ENCODE data around the gene SUSD3. TPM values are rescaled to one million over a fixed set of nuclear protein-coding genes. Genes with fewer than 3 reads are reported as not detected.
A peak's percentile ranks its signal among the peaks of the same experiment; 100 is the strongest.

SUSD3 gene
- total RNA-seq, 1 donor from 2014 or later = 0.60 TPM

GRCh38 chr9:93091453-93092081 lies 33.1 kb downstream of the SUSD3 start:
- Histone ChIP-seq H3K27ac (replicated peaks) (no peak overlapping the region), H3K9me3 (replicated peaks) (peaks cover 12% of the 10 kb centered on the region), H3K27me3 (ENCODE audit: low read depth) (no peaks in the 10 kb centered on the region), H3K4me1 (peaks cover 34% of the 10 kb centered on the region), H3K36me3 (no peaks in the 10 kb centered on the region), H3K4me3 (no peak overlapping the region)
- DNase-seq = no peak
- TF ChIP-seq CTCF (IDR thresholded peaks at IDR 0.05; ENCODE audit: borderline replicate concordance) = no peak
- intact Hi-C loops (cut with micrococcal nuclease) = no loop called here

GRCh38 chr9:93092251-93092991 lies 33.9 kb downstream of the SUSD3 start:
- intact Hi-C loops (cut with micrococcal nuclease) = no loop called here
- no peak for TF ChIP-seq CTCF (IDR thresholded peaks at IDR 0.05; ENCODE audit: borderline replicate concordance)
- H3K4me3 ChIP-seq = no peak overlapping the region
- no peaks in the 10 kb centered on the region for H3K27me3 ChIP-seq (ENCODE audit: low read depth)
- no peaks in the 10 kb centered on the region for H3K36me3 ChIP-seq
- DNase-seq = no peak
- peak overlapping the region; percentile 97 for H3K27ac ChIP-seq (replicated peaks)
- peaks cover 43% of the 10 kb centered on the region for H3K4me1 ChIP-seq
- peaks cover 12% of the 10 kb centered on the region for H3K9me3 ChIP-seq (replicated peaks)

- no peaks in the 10 kb centered on the region for H3K27me3 ChIP-seq (ENCODE audit: low read depth)
- intact Hi-C loops (cut with micrococcal nuclease) = no loop called here
- H3K4me1 ChIP-seq = peaks cover 52% of the 10 kb centered on the region
- H3K27ac ChIP-seq (replicated peaks) = peak overlapping the region; percentile 97
- no peak for DNase-seq
- TF ChIP-seq CTCF (IDR thresholded peaks at IDR 0.05; ENCODE audit: borderline replicate concordance) = no peak
- no peaks in the 10 kb centered on the region for H3K36me3 ChIP-seq
- no peak overlapping the region for H3K4me3 ChIP-seq
- H3K9me3 ChIP-seq (replicated peaks) = peaks cover 12% of the 10 kb centered on the region
Measured at GRCh38 chr9:93093127-93093876, 34.8 kb downstream of the SUSD3 start.

- DNase-seq = no peak
- Histone ChIP-seq H3K4me3 (no peak overlapping the region), H3K27me3 (ENCODE audit: low read depth) (no peaks in the 10 kb centered on the region), H3K36me3 (no peaks in the 10 kb centered on the region), H3K9me3 (replicated peaks) (peaks cover 12% of the 10 kb centered on the region), H3K27ac (replicated peaks) (peak overlapping the region; percentile 97), H3K4me1 (peaks cover 59% of the 10 kb centered on the region)
- no peak for TF ChIP-seq CTCF (IDR thresholded peaks at IDR 0.05; ENCODE audit: borderline replicate concordance)
- intact Hi-C loops (cut with micrococcal nuclease) = no loop called here
Measured at GRCh38 chr9:93093877-93094657, 35.6 kb downstream of the SUSD3 start.

- Histone ChIP-seq H3K4me1 (peaks cover 66% of the 10 kb centered on the region), H3K4me3 (peak overlapping the region; percentile 72)
- intact Hi-C loops (cut with micrococcal nuclease) = no loop called here
Measured at GRCh38 chr9:93094658-93095204, 36.2 kb downstream of the SUSD3 start.

More at GRCh38 chr9:93094658-93095204, 36.2 kb downstream of the SUSD3 start:
- DNase-seq = peak; percentile 59
- no peaks in the 10 kb centered on the region for H3K36me3 ChIP-seq
- H3K9me3 ChIP-seq (replicated peaks) = peaks cover 12% of the 10 kb centered on the region
- TF ChIP-seq CTCF (IDR thresholded peaks at IDR 0.05; ENCODE audit: borderline replicate concordance) = no peak
- no peaks in the 10 kb centered on the region for H3K27me3 ChIP-seq (ENCODE audit: low read depth)
- H3K27ac ChIP-seq (replicated peaks) = peak overlapping the region; percentile 97

All from left ventricle myocardium inferior (tissue), 1 donor.